Loucy (cell line): ENCODE results near the gene GCAT.

Source experiments
- H2AFZ ChIP-seq: fragments of 200-600 bp; sonication (generic); 2 replicates; pipeline ENCODE4 v1.6.0; 2016; ENCODE audit warnings: antibody characterized with exemption, mild to moderate bottlenecking, low read length, moderate library complexity
- H3F3A ChIP-seq: fragments of 200-600 bp; 2 replicates; pipeline ENCODE4 v1.6.0; 2016; ENCODE audit warnings: antibody characterized with exemption, low read depth, mild to moderate bottlenecking
- H3K27me3 ChIP-seq: fragments of 200-600 bp; sonication (generic); 2 replicates; pipeline ENCODE4 v1.6.1; 2014; ENCODE audit warnings: low read length, mild to moderate bottlenecking; ENCODE audit not compliant: insufficient read depth, poor library complexity, severe bottlenecking
- H3K36me3 ChIP-seq: fragments of 200-600 bp; sonication (generic); 2 replicates; pipeline ENCODE4 v1.6.1; 2016; ENCODE audit warnings: low read length; ENCODE audit not compliant: insufficient read depth
- H3K4me1 ChIP-seq: fragments of 200-600 bp; sonication (generic); 2 replicates; pipeline ENCODE4 v1.5.1; 2014; ENCODE audit warnings: low read length, mild to moderate bottlenecking; ENCODE audit not compliant: insufficient read depth, poor library complexity, severe bottlenecking
- H3K4me2 ChIP-seq: fragments of 200-600 bp; sonication (generic); 2 replicates; pipeline ENCODE4 v1.6.0; 2014; ENCODE audit warnings: antibody characterized with exemption, low read length, low read depth, mild to moderate bottlenecking; ENCODE audit not compliant: poor library complexity, severe bottlenecking
- H3K4me3 ChIP-seq: fragments of 200-600 bp; sonication (generic); 2 replicates; pipeline ENCODE4 v1.5.1; 2014; ENCODE audit warnings: low read length, mild to moderate bottlenecking, mixed read lengths; ENCODE audit not compliant: poor library complexity, severe bottlenecking
- H3K79me2 ChIP-seq: fragments of 200-600 bp; sonication (generic); 2 replicates; pipeline ENCODE4 v1.6.1; 2014; ENCODE audit warnings: low read length; ENCODE audit not compliant: insufficient read depth
- H3K9ac ChIP-seq: fragments of 200-600 bp; sonication (generic); 2 replicates; pipeline ENCODE4 v1.6.0; 2014; ENCODE audit warnings: mild to moderate bottlenecking, low read depth, low read length, moderate library complexity; ENCODE audit not compliant: poor library complexity, severe bottlenecking
- H3K9me2 ChIP-seq: fragments of 200-600 bp; sonication (generic); replicated peaks from 2 replicates; pipeline ENCODE4 v1.6.1; 2016; ENCODE audit warnings: low read depth, low read length, mixed read lengths
- H3K9me3 ChIP-seq: fragments of 200-600 bp; sonication (generic); 2 replicates; pipeline ENCODE4 v1.6.1; 2014; ENCODE audit warnings: mild to moderate bottlenecking, antibody characterized with exemption, low read length, low read depth; ENCODE audit not compliant: insufficient read depth
- H4K20me1 ChIP-seq: fragments of 200-600 bp; sonication (generic); 2 replicates; pipeline ENCODE4 v1.6.0; 2014; ENCODE audit warnings: antibody characterized with exemption, low read length, mild to moderate bottlenecking; ENCODE audit not compliant: insufficient read depth, poor library complexity, severe bottlenecking
- EZH2phosphoT487 ChIP-seq: fragments of 200-600 bp; IDR thresholded peaks from 2 replicates; pipeline ENCODE4 v1.6.1; 2018; ENCODE audit warnings: antibody characterized with exemption, mild to moderate bottlenecking, moderate library complexity, borderline replicate concordance
- TF ChIP-seq, protein P1 (sequence below): fragments of 200-600 bp; sonication (generic); conservative IDR thresholded peaks from 2 replicates; pipeline ENCODE4 v1.5.1; 2014; ENCODE audit warnings: mild to moderate bottlenecking, antibody characterized with exemption, low read length

The GCAT gene

DNA sequence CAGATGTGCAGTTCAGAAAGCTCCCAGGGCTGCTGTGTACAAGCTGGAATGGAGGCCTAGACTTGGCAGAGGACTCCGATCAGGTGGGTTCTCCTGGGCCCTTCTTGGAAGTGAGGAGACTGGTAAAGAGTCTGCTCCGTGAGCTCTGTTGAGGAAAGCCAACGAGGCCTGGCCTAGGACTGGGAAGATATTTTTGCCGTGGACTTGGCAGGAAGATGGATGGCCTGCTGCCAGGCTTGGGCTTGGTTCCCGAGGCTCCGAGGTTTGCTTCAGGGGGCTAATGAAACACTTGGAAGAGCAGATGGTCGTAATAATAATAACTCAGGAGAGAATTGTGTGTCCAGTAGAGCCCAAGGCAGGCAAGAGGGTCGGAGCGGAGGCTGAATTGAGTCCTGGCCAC lies 19.3 kb downstream of the GCAT start:
- Histone ChIP-seq H3K79me2 (no peaks in the 10 kb centered on the region), H3K4me1 (no peaks in the 10 kb centered on the region), H3K4me3 (no peak overlapping the region), H3K9me3 (no peaks in the 10 kb centered on the region), H2AFZ (no peak overlapping the region), H3K4me2 (no peak overlapping the region), H3K9me2 (no peaks in the 10 kb centered on the region), H3K36me3 (peaks cover 20% of the 10 kb centered on the region; the same call in 1 of the 2 replicates), H3K27me3 (no peaks in the 10 kb centered on the region), H3F3A (no peaks in the 10 kb centered on the region), H4K20me1 (no peaks in the 10 kb centered on the region), H3K9ac (no peak overlapping the region)
- TF ChIP-seq, protein P1, sequence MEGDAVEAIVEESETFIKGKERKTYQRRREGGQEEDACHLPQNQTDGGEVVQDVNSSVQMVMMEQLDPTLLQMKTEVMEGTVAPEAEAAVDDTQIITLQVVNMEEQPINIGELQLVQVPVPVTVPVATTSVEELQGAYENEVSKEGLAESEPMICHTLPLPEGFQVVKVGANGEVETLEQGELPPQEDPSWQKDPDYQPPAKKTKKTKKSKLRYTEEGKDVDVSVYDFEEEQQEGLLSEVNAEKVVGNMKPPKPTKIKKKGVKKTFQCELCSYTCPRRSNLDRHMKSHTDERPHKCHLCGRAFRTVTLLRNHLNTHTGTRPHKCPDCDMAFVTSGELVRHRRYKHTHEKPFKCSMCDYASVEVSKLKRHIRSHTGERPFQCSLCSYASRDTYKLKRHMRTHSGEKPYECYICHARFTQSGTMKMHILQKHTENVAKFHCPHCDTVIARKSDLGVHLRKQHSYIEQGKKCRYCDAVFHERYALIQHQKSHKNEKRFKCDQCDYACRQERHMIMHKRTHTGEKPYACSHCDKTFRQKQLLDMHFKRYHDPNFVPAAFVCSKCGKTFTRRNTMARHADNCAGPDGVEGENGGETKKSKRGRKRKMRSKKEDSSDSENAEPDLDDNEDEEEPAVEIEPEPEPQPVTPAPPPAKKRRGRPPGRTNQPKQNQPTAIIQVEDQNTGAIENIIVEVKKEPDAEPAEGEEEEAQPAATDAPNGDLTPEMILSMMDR, result no peak
- no peak for TF ChIP-seq EZH2phosphoT487

GRCh38 chr22:37830093-37830842 lies 22.5 kb downstream of the GCAT start:
- Histone ChIP-seq H2AFZ (no peak overlapping the region), H4K20me1 (no peaks in the 10 kb centered on the region), H3K36me3 (peaks cover 44% of the 10 kb centered on the region; the same call in 1 of the 2 replicates), H3K79me2 (no peaks in the 10 kb centered on the region), H3K4me3 (no peak overlapping the region), H3F3A (no peaks in the 10 kb centered on the region), H3K9me2 (no peaks in the 10 kb centered on the region), H3K9me3 (no peaks in the 10 kb centered on the region), H3K9ac (no peak overlapping the region), H3K27me3 (no peaks in the 10 kb centered on the region), H3K4me2 (no peak overlapping the region), H3K4me1 (no peaks in the 10 kb centered on the region)
- TF ChIP-seq, protein P1, result no peak
- no peak for TF ChIP-seq EZH2phosphoT487

DNA sequence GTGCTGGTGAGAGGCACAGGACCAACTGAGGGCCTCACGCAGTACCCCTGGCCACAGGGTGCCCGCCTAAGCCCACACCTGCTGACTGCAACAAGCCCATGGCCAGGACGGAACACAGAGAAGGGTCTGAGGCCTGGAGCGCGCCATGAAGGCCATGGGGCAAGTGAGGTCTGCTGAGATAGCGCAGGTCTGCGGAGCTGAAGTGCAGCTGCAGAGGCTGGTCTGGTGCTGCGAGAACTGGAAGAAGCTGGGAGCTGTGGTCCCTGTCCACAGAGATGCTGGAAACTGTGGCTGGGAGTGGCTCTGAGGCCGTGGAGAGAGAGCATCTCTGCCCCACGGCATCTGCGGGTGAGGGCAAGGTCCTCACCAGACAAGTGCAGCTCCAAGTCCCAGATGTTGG lies 23.7 kb downstream of the GCAT start:
- H3K79me2 ChIP-seq, result no peaks in the 10 kb centered on the region
- no peaks in the 10 kb centered on the region for H3K27me3 ChIP-seq
- H4K20me1 ChIP-seq, result no peaks in the 10 kb centered on the region
- H2AFZ ChIP-seq, result no peak overlapping the region
- TF ChIP-seq, protein P1, result no peak
- TF ChIP-seq EZH2phosphoT487, result no peak
- H3K9me3 ChIP-seq, result no peaks in the 10 kb centered on the region
- H3K9ac ChIP-seq, result no peak overlapping the region
- no peaks in the 10 kb centered on the region for H3K4me1 ChIP-seq
- peaks cover 44% of the 10 kb centered on the region; the same call in 1 of the 2 replicates for H3K36me3 ChIP-seq
- H3K9me2 ChIP-seq, result no peaks in the 10 kb centered on the region
- no peaks in the 10 kb centered on the region for H3F3A ChIP-seq
- H3K4me2 ChIP-seq, result no peak overlapping the region
- H3K4me3 ChIP-seq, result no peak overlapping the region
